GM13977 (cell line): Measurements from ENCODE around the gene DUSP22.
A peak's percentile ranks its signal among the peaks of the same experiment; 100 is the strongest.

ENCODE experiments used
- DNase-seq: peaks from one replicate; pipeline ENCODE4 v3.0.0; 2012; ENCODE audit warnings: low spot score
- in situ Hi-C: fragments of 300-500 bp; cut with MboI; formaldehyde crosslinking; loops from one replicate; pipeline ENCODE4 v1.12.0; 2022; ENCODE audit warnings: low sequenced_read_pairs, low pct_unique_long_range_greater_than_20kb, mixed read lengths, inconsistent platforms; ENCODE audit not compliant: unreplicated experiment
- TF ChIP-seq, protein P1 (sequence below): IDR thresholded peaks from 2 replicates; pipeline ENCODE4 v1.5.1; 2012; ENCODE audit warnings: mild to moderate bottlenecking, control low read depth; ENCODE audit not compliant: insufficient read depth; ENCODE audit errors: extremely low read depth, missing control alignments

DUSP22 gene

GRCh38 chr6:380234-381218 lies 88.2 kb downstream of the DUSP22 start:
- TF ChIP-seq, protein P1, sequence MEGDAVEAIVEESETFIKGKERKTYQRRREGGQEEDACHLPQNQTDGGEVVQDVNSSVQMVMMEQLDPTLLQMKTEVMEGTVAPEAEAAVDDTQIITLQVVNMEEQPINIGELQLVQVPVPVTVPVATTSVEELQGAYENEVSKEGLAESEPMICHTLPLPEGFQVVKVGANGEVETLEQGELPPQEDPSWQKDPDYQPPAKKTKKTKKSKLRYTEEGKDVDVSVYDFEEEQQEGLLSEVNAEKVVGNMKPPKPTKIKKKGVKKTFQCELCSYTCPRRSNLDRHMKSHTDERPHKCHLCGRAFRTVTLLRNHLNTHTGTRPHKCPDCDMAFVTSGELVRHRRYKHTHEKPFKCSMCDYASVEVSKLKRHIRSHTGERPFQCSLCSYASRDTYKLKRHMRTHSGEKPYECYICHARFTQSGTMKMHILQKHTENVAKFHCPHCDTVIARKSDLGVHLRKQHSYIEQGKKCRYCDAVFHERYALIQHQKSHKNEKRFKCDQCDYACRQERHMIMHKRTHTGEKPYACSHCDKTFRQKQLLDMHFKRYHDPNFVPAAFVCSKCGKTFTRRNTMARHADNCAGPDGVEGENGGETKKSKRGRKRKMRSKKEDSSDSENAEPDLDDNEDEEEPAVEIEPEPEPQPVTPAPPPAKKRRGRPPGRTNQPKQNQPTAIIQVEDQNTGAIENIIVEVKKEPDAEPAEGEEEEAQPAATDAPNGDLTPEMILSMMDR = no peak
- no peak for DNase-seq
- in situ Hi-C loops = no loop called here

- TF ChIP-seq, protein P1 = no peak
- peak; percentile 62 for DNase-seq
- in situ Hi-C loops = no loop called here
These were observed 89.6 kb downstream of the DUSP22 start for GRCh38 chr6:381742-382461.

GRCh38 chr6:382883-383810 lies 90.9 kb downstream of the DUSP22 start:
- TF ChIP-seq, protein P1 = no peak
- in situ Hi-C loops = no loop called here
- no peak for DNase-seq

- TF ChIP-seq, protein P1 = no peak
- no peak for DNase-seq
- in situ Hi-C loops = no loop called here
These were observed 91.6 kb downstream of the DUSP22 start for GRCh38 chr6:383856-384255.

- no peak for DNase-seq
- TF ChIP-seq, protein P1 = no peak
- in situ Hi-C loops = no loop called here
These were observed 92.6 kb downstream of the DUSP22 start for GRCh38 chr6:384898-385297.

DNA sequence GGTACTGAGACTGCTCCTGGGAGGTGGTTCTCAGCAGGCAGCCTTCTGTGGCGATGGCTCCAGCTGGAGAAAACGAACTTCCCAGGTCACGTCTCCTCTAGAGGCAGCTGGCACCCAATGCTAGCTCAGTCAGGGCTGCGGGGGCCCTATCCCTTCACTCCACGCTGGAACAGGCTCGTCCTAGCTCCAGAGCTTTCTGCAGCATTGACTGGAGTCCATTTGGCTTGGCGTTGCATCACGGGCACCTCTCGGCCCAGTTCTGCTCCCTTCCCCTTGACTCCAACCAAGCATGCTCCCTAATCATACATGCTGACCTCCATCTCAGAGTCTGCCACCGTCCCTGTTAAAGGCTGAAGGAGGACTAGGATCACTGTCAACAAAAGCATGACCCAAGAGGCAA lies 93.3 kb downstream of the DUSP22 start:
- DNase-seq = no peak
- TF ChIP-seq, protein P1 = no peak
- in situ Hi-C loops = no loop called here
